HEK293T (cell line): ENCODE data around the gene CAPS.

Source experiments
- PKNOX1 ChIP-seq: fragments of 450-650 bp; IDR thresholded peaks from 2 replicates; pipeline ENCODE4 v1.6.1; 2016
- SUZ12 ChIP-seq: fragments of 450-650 bp; IDR thresholded peaks from 2 replicates; pipeline ENCODE4 v1.6.1; 2016; ENCODE audit warnings: mild to moderate bottlenecking
- TARDBP ChIP-seq: fragments of 450-650 bp; IDR thresholded peaks from 2 replicates; pipeline ENCODE4 v1.6.1; 2016

- TF ChIP-seq TARDBP (no peak), SUZ12 (no peak), PKNOX1 (no peak)
Measured at GRCh38 chr19:5937550-5937949, 23.5 kb downstream of the CAPS start.
